H9 (cell line): ENCODE measurements around the gene SPTLC3. TPM values are rescaled to one million over a fixed set of nuclear protein-coding genes. Genes with fewer than 3 reads are reported as not detected.

Source experiments
- DNase-seq: peaks from one replicate; pipeline ENCODE4 v3.0.0-alpha.2; 2017
- H2AFZ ChIP-seq: one replicate; pipeline ENCODE4 v1.6.1; 2013; ENCODE audit warnings: mild to moderate bottlenecking, low read length, control low read depth, moderate library complexity
- H2AK5ac ChIP-seq: 2 replicates; pipeline ENCODE4 v1.6.1; 2013; ENCODE audit warnings: low read length, control low read depth, mixed read lengths; ENCODE audit not compliant: insufficient read length
- H2BK120ac ChIP-seq: one replicate; pipeline ENCODE4 v1.6.1; 2013; ENCODE audit warnings: low read depth, mild to moderate bottlenecking, low read length, control low read depth, inconsistent platforms; ENCODE audit not compliant: poor library complexity, severe bottlenecking
- H2BK12ac ChIP-seq: 2 replicates; pipeline ENCODE4 v1.6.1; 2013; ENCODE audit warnings: low read length, control low read depth, mixed read lengths, low read depth; ENCODE audit not compliant: insufficient read length
- H2BK15ac ChIP-seq: 2 replicates; pipeline ENCODE4 v1.6.1; 2013; ENCODE audit warnings: low read depth, low read length, control low read depth
- H2BK20ac ChIP-seq: one replicate; pipeline ENCODE4 v1.6.1; 2013; ENCODE audit warnings: low read depth, mild to moderate bottlenecking, low read length, control low read depth, inconsistent platforms; ENCODE audit not compliant: poor library complexity, severe bottlenecking
- H2BK5ac ChIP-seq: 2 replicates; pipeline ENCODE4 v1.6.1; 2013; ENCODE audit warnings: low read length, control low read depth, mixed read lengths; ENCODE audit not compliant: insufficient read length
- H3K14ac ChIP-seq: 2 replicates; pipeline ENCODE4 v1.6.1; 2013; ENCODE audit warnings: low read length, control low read depth; ENCODE audit not compliant: insufficient read depth
- H3K18ac ChIP-seq: 2 replicates; pipeline ENCODE4 v1.6.1; 2013; ENCODE audit warnings: low read depth, mild to moderate bottlenecking, mixed read lengths, low read length, control low read depth; ENCODE audit not compliant: insufficient read length
- H3K23ac ChIP-seq: 2 replicates; pipeline ENCODE4 v1.6.1; 2013; ENCODE audit warnings: low read length, control low read depth, mixed read lengths, low read depth; ENCODE audit not compliant: insufficient read length
- H3K23me2 ChIP-seq: 2 replicates; pipeline ENCODE4 v1.6.1; 2013; ENCODE audit warnings: low read depth, mild to moderate bottlenecking, mixed read lengths, low read length, control low read depth; ENCODE audit not compliant: insufficient read length, poor library complexity, severe bottlenecking
- H3K27ac ChIP-seq: 2 replicates; pipeline ENCODE4 v1.5.1; 2013; ENCODE audit warnings: low read length, control low read depth, mixed read lengths, low read depth; ENCODE audit not compliant: insufficient read length
- H3K27me3 ChIP-seq: 2 replicates; pipeline ENCODE4 v1.6.1; 2013; ENCODE audit warnings: low read length, control low read depth, inconsistent platforms; ENCODE audit not compliant: insufficient read depth
- H3K4ac ChIP-seq: 2 replicates; pipeline ENCODE4 v1.6.1; 2013; ENCODE audit warnings: low read depth, mild to moderate bottlenecking, control low read depth, inconsistent platforms, low read length, moderate library complexity
- H3K4me1 ChIP-seq: 2 replicates; pipeline ENCODE4 v1.6.1; 2013; ENCODE audit warnings: low read length, control low read depth, inconsistent platforms; ENCODE audit not compliant: insufficient read depth
- H3K4me2 ChIP-seq: 2 replicates; pipeline ENCODE4 v1.6.1; 2013; ENCODE audit warnings: low read length, control low read depth, mixed read lengths; ENCODE audit not compliant: insufficient read length, insufficient read depth
- H3K56ac ChIP-seq: 2 replicates; pipeline ENCODE4 v1.6.1; 2013; ENCODE audit warnings: low read depth, mild to moderate bottlenecking, mixed read lengths, low read length, control low read depth; ENCODE audit not compliant: insufficient read length
- H3K79me1 ChIP-seq: 2 replicates; pipeline ENCODE4 v1.6.1; 2013; ENCODE audit warnings: low read depth, mild to moderate bottlenecking, moderate library complexity, low read length, control low read depth, inconsistent platforms; ENCODE audit not compliant: insufficient read depth, poor library complexity, severe bottlenecking
- H3K79me2 ChIP-seq: 2 replicates; pipeline ENCODE4 v1.6.1; 2013; ENCODE audit warnings: low read length, control low read depth, inconsistent platforms; ENCODE audit not compliant: insufficient read depth
- H3K9ac ChIP-seq: 2 replicates; pipeline ENCODE4 v1.6.1; 2013; ENCODE audit warnings: low read length, control low read depth, mixed read lengths; ENCODE audit not compliant: insufficient read length; ENCODE audit errors: extremely low read depth
- H3K9me3 ChIP-seq: one replicate; pipeline ENCODE4 v1.6.1; 2013; ENCODE audit warnings: low read depth, low read length, inconsistent platforms; ENCODE audit not compliant: control insufficient read depth
- H3T11ph ChIP-seq: one replicate; pipeline ENCODE4 v1.6.1; 2013; ENCODE audit warnings: mild to moderate bottlenecking, low read length, control low read depth, inconsistent platforms
- H4K20me1 ChIP-seq: one replicate; pipeline ENCODE4 v1.6.1; 2013; ENCODE audit not compliant: control insufficient read depth, insufficient read length, insufficient read depth
- H4K5ac ChIP-seq: 2 replicates; pipeline ENCODE4 v1.6.1; 2013; ENCODE audit warnings: low read depth, mild to moderate bottlenecking, mixed read lengths, low read length, control low read depth; ENCODE audit not compliant: insufficient read length
- H4K8ac ChIP-seq: replicated peaks from 2 replicates; pipeline ENCODE4 v1.6.1; 2013; ENCODE audit warnings: low read length, control low read depth, mixed read lengths, low read depth; ENCODE audit not compliant: insufficient read length
- H4K91ac ChIP-seq: 2 replicates; pipeline ENCODE4 v1.6.1; 2013; ENCODE audit warnings: low read depth, mild to moderate bottlenecking, moderate library complexity, mixed read lengths, low read length, control low read depth; ENCODE audit not compliant: insufficient read length
- H3K27ac Mint-ChIP-seq, 3 experiments: 2 replicates in 2 of 3; 3 replicates in 1 of 3; pipeline ENCODE4 v1.8.0; 2020 to 2021; ENCODE audit warnings: mixed read lengths in 3 of 3, mild to moderate bottlenecking in 1 of 3, moderate library complexity in 1 of 3
- H3K27me3 Mint-ChIP-seq: 2 replicates; pipeline ENCODE4 v1.8.0; 2021; ENCODE audit warnings: low read depth, mild to moderate bottlenecking, moderate library complexity, mixed read lengths
- H3K36me3 Mint-ChIP-seq, 3 experiments: 2 replicates in 2 of 3; 3 replicates in 1 of 3; pipeline ENCODE4 v1.8.0; 2020 to 2021; ENCODE audit warnings: low read depth in 3 of 3, mixed read lengths in 3 of 3; ENCODE audit not compliant: insufficient read depth in 1 of 3
- H3K4me1 Mint-ChIP-seq, 2 experiments: 2 replicates each; pipeline ENCODE4 v1.8.0; 2020; ENCODE audit warnings: mixed read lengths in 2 of 2
- H3K4me3 Mint-ChIP-seq, 2 experiments: 2 replicates in 1 of 2; 3 replicates in 1 of 2; pipeline ENCODE4 v1.8.0; 2020 to 2021; ENCODE audit warnings: mild to moderate bottlenecking in 2 of 2, mixed read lengths in 2 of 2, moderate library complexity in 1 of 2
- H3K9me3 Mint-ChIP-seq, 2 experiments: 2 replicates in 1 of 2; 3 replicates in 1 of 2; pipeline ENCODE4 v1.8.0; 2020; ENCODE audit warnings: mild to moderate bottlenecking in 2 of 2, mixed read lengths in 2 of 2, moderate library complexity in 1 of 2
- CTCF ChIP-seq: fragments of 200-600 bp; sonication (generic); conservative IDR thresholded peaks from 3 replicates; pipeline ENCODE4 v1.8.0; 2021; ENCODE audit warnings: antibody characterized with exemption, mild to moderate bottlenecking
- WGBS: extraction: QIAGEN DNeasy Blood & Tissue Kit; methylation state at CpG from one replicate; pipeline ENCODE4 v1.1.7; 2013; ENCODE audit warnings: missing lambda C conversion rate, low lambda C conversion rate, mixed read lengths; ENCODE audit not compliant: insufficient read length; ENCODE audit errors: extremely low coverage; 5-methylcytosine and 5-hydroxymethylcytosine counted together
- total RNA-seq: library from RNA; stranded (reverse); gene quantifications from 2 replicates; pipeline ENCODE4 v1.2.1, GENCODE V29; 2021

The SPTLC3 gene
- total RNA-seq, 1 experiment from 2014 or later, result 0.68 TPM

GRCh38 chr20:13110796-13111195 lies 102.0 kb downstream of the SPTLC3 start:
- no peaks in the 10 kb centered on the region for H3K79me1 ChIP-seq
- no peak overlapping the region for H2AK5ac ChIP-seq
- no peak overlapping the region for H2AFZ ChIP-seq
- no peak overlapping the region for H4K5ac ChIP-seq
- H3K27me3 Mint-ChIP-seq, result no peaks in the 10 kb centered on the region
- no peak overlapping the region for H2BK5ac ChIP-seq
- H3K27ac Mint-ChIP-seq, result no peak overlapping the region
- H3K9me3 Mint-ChIP-seq, result no peaks in the 10 kb centered on the region
- no peak overlapping the region for H3T11ph ChIP-seq
- no peak for TF ChIP-seq CTCF
- no peaks in the 10 kb centered on the region for H3K4me1 Mint-ChIP-seq
- no peaks in the 10 kb centered on the region for H3K23me2 ChIP-seq
- no peak overlapping the region for H3K4ac ChIP-seq
- H4K20me1 ChIP-seq, result no peaks in the 10 kb centered on the region
- H3K79me2 ChIP-seq, result no peaks in the 10 kb centered on the region
- no peak overlapping the region for H4K91ac ChIP-seq
- no peak overlapping the region for H2BK120ac ChIP-seq
- no peak overlapping the region for H3K27ac ChIP-seq
- no peak overlapping the region for H3K18ac ChIP-seq
- no peak overlapping the region for H2BK20ac ChIP-seq
- H3K9ac ChIP-seq, result no peak overlapping the region
- no peak overlapping the region for H2BK12ac ChIP-seq
- H3K4me3 Mint-ChIP-seq, result no peak overlapping the region
- no peak overlapping the region for H3K56ac ChIP-seq
- no CpG with 5 or more reads among the region's 2 CpGs for WGBS
- no peak overlapping the region for H3K14ac ChIP-seq
- H3K4me2 ChIP-seq, result no peak overlapping the region
- no peak for DNase-seq
- no peaks in the 10 kb centered on the region for H3K9me3 ChIP-seq
- no peaks in the 10 kb centered on the region for H3K27me3 ChIP-seq
- no peak overlapping the region for H3K23ac ChIP-seq
- H2BK15ac ChIP-seq, result no peak overlapping the region
- H3K4me1 ChIP-seq, result no peaks in the 10 kb centered on the region
- H3K36me3 Mint-ChIP-seq, result no peaks in the 10 kb centered on the region
- no peak overlapping the region for H4K8ac ChIP-seq
